ENCODE measurements around the gene TGM6.

Gene TGM6

DNA sequence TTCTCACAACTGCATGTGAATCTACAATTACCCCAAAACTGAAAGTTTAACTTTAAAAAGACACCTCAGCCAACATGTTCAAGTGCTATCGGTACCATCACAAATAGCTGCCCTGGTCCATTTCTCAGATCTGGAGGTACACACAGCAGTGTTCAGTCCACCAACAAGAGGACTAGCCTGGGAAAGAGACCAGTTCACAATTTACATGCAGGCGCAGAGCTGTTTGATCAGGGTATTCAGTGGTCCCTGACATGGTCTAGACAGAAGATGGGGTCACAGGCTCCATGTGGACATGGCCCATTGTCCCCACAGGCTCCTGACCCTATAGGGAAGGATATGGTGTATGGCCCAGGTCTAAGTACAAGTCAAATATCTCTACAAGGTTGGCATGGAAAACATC, 15.6 kb upstream of the TGM6 start:
- DNase-seq = no peak

DNA sequence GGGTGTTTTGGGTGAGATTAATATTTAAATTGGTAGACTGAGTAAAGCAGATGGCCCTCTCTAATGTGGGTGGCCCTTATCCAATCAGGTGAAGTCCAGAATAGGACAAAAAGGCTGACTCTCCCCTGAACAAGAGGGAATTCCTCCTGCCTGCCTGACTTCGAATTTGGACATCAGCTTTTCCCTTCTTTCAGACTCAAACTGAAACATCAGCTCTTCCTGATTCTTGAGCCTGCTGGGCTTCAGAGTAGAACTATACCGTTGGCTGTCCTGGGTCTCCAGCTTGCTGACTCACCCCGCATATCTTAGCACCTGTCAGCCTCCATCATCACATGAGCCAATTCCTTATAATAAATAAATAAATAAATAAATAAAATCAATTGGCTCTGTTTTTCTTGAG, 15.0 kb upstream of the TGM6 start:
- DNase-seq = no peak

DNA sequence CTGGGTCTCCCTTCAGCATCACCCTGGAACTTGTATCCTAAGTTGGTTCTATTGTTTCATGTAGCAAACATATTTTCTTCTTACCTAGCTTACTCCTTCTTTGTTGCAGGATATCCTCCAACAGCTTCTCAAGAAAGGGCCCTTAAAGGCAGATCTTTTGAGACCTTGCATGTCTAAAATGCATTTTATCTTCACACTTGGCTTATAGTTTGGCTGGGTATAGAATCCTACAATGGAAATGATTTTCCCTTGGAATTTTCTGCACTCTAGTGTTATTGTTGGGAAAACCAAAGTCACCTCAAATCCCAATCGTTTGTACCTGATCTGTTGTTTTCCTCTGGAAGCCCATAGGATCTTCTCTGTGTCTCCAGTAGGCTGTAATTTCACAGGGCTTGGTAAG, 12.1 kb upstream of the TGM6 start:
- no peak for DNase-seq

DNA sequence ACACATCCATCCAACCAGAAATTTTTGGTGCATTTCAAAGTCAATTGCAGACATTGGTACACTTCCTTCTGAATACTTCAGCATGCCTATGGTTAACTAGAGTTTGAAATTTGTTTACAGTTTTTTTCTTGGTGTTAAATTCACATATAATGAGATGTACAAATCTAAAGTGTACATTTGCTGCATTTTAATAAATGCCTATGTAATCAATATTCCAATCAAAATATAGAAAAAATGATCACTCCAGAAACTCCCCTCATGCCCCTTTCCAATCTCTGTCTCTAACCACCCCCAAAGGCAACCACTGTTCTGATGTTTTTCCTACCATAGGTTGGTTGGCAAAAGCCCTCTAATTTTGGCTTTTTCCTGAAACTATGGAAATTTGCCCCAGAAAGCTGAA, 7.6 kb upstream of the TGM6 start:
- DNase-seq = no peak

DNA sequence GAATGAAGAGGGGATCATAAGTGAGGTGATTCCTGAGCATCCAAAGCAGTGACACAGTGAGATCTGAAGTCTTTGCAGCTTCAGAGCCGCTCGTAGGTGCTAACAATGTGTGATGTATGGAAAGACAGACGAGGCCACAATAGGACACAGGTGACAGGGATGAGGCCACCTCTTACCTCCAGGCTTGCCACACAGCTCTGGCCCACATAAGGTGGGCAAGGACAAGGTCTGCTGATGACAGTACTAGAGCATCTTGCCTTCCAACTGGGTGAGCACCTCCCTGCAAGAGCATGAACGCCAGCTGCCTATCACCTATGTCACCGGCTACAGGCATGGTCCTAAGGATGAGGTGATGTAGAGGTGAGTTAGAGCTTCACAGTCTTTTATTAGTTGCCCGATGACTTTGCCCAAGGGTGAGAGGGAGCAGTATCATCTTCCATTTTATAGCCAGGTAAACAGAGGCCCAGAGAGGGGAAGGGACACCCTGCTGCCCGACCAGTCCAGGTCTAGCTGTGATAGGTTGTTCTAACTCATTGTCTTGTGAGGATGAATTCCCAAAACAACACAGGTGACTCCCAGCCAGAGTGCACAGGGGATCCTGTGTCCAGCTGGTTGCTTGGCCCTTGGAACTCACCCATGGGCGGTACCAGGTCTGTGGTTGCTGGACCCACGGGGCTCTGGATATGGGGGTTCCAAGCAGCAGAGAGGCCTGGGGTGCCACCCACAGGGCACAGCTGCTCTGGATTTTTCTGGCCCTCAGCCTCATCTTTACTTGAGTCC, 6.2 kb upstream of the TGM6 start:
- no peak for DNase-seq

DNA sequence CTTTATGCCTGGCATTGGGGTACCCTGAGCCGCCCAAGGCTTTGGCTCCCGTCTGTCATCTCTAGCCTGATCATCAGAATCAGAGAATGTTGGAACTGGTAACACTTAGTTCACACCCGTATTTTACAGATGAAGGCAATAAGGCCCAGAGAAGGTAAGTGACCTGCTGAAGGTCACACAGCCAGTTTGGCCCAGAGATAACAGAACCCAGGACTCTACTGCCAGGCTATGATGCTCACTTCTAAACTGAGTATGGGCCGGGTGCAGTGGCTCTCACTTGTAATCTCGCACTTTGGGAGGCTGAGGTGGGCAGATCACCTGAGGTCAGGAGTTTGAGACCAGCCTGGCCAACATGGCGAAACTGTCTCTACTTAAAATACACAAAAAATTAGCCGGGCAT, 1.8 kb upstream of the TGM6 start:
- DNase-seq = no peak

GRCh38 chr20:2379511-2380229, 1.0 kb upstream of the TGM6 start:
- no peak for DNase-seq

- no peak for DNase-seq
Measured at GRCh38 chr20:2381303-2381702, 602 bp downstream of the TGM6 start.

GRCh38 chr20:2382833-2383232, 2.1 kb downstream of the TGM6 start:
- no peak for DNase-seq

DNA sequence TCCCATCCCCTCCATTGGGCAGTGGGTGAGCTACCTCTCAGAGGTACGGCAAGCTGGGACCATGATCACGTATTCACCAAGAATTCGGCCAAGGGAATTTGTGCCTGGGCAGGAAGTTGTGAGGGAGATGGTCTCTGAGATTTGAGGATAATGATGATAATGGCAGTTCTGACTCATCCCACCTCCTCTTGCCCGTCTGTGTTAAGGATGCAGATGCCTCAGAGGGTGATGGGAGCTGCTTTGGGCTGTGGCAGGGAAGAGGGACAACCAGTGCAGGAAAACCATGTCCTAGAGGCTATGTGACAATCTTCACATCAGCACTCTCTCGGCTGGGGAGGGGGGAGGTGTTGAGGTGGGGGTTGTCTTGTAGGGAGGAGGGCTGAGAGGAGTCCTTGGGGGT, 4.3 kb downstream of the TGM6 start:
- DNase-seq = no peak

DNA sequence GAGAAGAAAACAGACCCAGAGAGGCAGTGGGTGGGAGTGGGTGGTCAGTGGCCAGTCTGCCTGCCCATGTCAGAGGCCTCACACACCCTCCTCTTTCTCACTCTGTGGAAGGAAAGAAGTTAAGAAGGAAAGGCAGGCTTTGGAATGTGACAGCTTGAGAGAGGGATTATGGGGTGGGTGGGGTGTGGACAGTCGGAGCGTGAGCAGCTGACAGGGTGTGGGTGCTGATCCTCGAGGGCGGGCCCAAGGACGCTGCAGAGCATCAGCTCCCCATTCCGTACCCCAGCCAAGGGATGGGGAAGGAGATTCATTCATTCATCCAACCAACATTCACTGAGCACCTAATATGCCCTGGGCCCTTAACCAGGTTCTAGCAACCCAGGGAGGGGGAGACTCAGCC, 4.8 kb downstream of the TGM6 start:
- DNase-seq = no peak

GRCh38 chr20:2386516-2387179, 5.9 kb downstream of the TGM6 start:
- no peak for DNase-seq

DNA sequence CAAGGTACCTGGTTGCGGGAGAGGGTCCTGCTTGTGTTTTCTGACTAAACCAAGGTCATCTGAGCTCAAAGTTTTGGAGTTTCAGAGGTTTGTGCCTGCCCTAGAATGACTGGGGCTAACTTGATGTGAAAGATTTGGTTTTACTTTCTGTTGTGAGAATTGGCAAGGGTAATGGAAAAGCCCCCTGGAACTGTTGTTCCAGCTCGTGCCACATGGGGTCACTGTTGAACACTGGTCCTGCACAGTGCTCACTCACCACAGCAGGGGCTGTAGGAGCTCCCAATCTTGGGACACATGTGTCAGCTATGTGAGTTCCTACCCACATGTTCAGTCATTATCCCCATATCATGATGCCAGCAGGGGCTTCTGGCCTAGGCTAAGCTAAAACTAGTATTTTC, 6.5 kb downstream of the TGM6 start:
- DNase-seq = peak in 1 of 4 experiments; percentile 5

- no peak for DNase-seq
Measured at GRCh38 chr20:2387580-2387979, 6.9 kb downstream of the TGM6 start.

GRCh38 chr20:2390951-2391675, 10.4 kb downstream of the TGM6 start:
- DNase-seq = no peak

GRCh38 chr20:2394411-2395055, 13.8 kb downstream of the TGM6 start:
- DNase-seq = no peak

DNA sequence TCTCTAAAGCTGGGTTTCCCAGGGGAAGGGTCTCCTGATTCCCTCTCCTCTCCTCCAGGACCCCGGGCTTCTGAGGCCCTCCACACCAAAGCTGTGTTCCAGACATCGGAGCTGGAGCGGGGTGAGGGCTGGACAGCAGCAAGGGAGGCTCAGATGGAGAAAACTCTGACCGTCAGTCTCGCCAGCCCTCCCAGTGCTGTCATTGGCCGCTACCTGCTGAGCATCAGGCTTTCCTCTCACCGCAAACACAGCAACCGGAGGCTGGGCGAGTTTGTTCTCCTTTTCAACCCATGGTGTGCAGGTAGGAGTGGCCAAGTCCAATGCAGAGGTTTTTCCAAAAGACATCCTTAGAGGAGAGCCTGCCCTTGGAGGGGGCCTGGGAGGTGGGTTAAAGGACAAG, 14.4 kb downstream of the TGM6 start:
- no peak for DNase-seq

DNA sequence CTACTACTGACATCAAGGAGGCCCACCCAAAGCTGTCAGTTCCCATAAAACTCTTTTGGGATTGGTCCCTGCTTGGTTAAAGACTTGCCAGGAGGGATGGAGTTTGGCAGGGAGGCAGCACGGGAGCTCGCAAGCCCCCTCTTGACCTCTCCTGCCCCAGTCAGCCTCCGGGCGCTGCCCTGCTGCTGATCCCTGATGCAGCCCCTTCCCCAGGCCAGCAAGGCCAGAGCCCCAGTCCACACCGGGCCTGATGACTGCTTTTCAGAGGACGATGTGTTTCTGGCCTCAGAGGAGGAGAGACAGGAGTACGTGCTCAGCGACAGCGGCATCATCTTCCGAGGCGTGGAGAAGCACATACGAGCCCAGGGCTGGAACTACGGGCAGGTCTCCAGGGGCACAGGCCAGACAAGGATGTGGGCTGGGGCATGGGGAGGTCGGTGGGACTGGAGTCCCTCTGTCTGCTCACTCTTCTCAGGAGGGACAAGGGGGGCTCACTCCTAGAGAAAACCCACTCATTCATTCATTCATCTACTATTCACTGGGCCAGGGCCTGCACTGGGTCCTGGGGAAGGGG, 15.6 kb downstream of the TGM6 start:
- no peak for DNase-seq

GRCh38 chr20:2397091-2397490, 16.4 kb downstream of the TGM6 start:
- no peak for DNase-seq

GRCh38 chr20:2397595-2398145, 17.0 kb downstream of the TGM6 start:
- no peak for DNase-seq

DNA sequence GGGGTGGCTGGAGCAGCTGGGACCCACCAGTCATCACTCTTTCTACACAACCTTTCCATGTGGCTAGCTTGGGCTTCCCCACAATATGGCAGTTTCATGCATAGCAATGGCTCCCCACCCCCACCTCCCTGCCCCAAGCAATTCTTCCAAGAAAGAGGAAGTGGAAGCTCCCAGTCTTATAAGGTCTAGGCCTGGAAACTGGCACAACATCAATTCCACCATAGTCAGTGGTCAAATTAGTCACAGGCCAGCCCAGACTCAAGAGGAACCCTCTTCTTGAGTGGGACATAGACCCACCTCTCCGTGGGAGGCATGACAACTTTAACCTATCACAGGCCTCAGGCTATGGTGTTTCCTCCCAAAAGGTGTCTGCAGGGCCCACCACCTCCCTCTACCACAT, 17.7 kb downstream of the TGM6 start:
- no peak for DNase-seq

- DNase-seq = no peak
Measured at GRCh38 chr20:2399390-2399789, 18.7 kb downstream of the TGM6 start.
